Right forelimb (tissue), 1 donor: ENCODE measurements around the gene THSD4.

ENCODE experiments used
- DNase-seq: peaks from one replicate; pipeline ENCODE4 v3.0.0-alpha.2; 2018

THSD4 gene

DNA sequence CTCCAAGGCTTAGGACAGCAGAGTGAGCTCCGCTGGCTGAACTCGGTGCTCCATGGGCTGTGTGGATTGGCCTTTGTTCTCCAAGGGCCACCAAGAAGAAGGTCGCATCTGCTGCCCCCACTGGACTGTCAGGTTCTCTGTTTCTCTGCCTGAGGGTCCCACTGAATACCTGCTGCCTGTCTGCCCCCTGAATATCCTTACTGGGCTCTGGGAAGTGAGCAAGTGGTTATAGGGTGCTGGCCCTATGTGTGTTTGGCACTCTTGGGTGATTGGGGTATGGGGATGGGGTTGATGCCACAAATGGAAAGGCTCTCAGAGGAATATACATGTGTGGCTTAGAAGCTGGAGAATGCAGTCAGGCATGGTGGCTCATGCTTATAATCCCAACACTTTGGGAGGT is 82.3 kb downstream of the THSD4 start:
- peak; percentile 9 for DNase-seq

DNA sequence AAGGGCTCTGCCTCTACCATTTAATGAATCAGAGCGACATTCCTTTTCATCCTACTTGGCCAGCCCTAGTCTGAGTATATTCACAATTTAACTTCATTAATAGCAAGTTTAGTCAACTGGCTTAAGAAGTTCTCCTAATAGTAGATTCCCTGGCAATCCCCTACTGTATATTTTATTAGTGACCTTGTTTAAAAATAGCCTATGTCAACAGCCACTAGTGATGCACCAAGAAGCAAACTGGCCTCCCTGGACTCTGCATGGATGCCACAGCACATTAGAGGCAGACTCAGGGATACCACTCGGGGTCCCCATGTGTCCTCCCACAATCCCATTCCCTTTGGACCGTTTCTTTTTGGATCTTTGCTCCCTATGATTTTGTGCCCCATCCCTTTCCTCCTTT is 83.6 kb downstream of the THSD4 start:
- no peak for DNase-seq

DNA sequence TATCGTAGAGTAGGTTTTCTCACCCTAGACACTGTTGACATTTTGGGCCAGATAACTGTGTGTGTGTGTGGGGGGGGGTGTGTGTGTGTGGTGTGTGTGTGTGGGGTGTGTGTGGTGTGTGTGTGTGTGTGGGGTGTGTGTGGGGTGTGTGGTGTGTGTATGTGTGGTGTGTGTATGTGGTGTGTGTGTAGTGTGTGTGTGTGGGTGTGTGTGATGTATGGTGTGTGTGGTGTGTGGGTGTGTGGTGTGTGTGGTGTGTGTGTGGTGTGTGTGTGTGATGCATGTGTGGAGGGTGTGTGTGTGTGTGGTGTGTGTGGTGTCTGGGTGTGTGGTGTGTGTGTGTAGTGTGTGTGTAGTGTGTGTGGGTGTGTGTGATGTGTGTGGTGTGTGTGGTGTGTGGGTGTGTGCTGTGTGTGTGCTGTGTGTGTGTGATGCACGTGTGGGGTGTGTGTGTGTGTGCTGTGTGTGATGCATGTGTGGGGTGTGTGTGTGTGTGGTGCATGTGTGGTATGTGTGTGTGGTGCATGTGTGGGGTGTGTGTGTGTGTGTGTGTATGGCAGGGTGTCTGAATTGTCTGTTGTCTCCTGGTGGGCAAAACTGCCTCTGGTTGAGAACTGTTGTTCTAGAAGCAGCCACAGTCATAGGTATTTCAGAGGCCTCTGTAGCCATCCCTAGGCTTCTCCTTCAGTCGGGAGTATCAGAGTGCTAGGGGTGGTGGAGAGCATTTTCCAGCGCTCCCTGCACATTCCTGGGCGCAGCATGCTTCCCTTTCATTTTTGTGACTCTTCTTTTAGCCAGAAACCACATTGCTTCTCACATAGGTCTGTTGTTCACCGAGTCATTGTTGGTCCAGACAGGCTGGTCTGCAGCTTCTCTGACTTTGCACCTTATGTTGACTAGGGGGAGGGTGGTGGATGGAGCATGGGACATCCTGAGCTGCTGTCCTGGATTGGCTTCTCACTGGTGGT is 84.4 kb downstream of the THSD4 start:
- DNase-seq, result no peak

DNA sequence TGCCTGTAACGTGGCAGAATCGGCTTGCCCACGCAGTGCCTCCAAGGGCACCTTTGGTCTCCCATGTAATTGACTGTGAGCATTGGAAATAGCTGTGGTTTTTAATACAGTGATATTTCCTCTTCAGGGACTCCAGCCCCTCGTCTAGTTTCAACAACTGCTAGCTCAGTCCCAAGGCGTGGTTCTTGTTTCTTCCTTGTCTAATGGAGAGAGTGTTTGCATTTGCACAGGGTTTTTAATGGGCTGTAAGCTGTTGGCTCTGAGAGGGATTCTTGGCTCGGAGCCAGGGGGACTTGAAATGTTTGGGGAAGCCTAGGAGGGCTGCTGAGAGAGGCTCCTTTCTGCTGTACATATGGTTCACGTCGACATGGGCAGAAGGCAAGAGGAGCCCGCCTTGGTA is 86.2 kb downstream of the THSD4 start:
- peak; percentile 81 for DNase-seq

DNA sequence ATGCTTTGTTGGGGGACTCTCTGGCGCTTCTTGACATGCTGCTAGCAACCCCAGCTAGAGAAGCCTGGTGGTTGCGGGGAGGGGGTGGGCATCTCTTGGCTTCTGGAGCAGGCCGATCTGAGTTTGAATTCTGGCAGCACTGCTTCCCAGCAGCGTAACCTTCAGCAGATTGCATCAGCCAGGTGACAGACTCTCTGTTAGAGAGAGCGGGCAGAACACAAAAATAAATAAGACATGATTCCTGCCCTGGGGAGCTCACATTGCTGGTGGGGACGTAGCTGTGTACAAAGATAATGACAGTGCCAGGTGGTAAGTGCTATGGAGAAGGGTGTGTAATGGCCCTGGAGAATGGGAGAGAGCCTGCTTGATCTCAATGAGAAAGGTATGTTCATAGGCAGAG is 87.4 kb downstream of the THSD4 start:
- no peak for DNase-seq

DNA sequence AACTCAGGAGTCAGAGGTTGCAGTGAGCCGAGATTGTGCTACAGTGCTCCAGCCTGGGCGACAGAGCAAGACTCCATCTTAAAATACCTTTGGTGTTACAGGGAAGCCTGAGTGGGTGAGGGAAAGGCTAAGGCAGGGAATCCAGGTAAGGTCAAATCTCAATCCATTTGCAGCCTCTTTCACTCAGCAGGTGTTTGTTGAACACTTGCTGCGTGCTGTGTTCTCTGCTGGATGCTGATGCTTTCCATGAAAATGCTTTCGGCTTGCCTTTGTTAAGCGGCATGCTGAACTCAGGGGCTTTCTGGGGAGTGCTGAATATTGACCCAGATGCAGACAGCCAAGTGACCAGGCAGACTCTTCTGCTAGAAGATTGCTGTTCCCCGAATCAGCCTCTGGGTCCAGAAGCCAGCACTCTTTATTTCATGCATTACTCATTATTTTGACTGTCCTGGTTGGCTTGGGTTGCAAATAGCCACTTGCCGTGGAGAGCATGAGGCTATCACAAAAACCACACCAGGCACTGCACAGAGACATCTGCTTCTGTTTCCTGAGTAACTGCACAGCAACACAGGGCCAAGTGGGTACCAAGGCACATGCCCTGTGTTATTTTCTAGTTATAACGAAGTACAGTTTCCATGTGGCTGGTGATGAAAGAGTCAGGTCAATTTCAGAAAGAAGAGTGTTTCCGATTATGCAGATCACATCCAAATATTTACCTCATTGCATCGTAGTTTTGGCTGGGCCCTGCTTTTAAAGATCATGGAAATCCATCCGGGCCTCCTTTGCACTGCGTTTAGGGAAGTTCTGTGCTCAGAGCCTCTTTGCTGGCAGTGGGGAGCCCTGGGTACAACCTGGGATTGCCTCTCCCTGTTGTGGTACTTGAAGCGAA is 88.6 kb downstream of the THSD4 start:
- DNase-seq, result no peak

DNA sequence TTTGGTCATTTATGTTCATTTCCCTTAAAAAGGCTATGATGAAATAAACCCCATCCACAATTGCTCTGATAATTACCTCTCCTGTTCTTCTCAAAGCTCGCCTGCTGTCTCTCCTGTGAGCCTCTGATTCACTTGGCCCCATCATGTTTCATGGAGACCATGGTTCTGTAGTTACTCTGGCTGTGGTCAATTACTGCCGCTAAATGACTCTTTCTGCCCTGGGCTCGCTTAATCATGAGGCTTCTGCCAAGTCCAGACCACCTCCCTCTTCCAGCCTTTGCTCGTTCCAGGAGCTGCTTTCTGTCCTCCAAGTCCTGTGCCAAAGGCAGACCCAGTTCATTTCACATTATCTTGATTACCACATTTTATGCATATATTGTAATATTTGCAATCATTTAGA is 91.9 kb downstream of the THSD4 start:
- DNase-seq, result no peak

DNA sequence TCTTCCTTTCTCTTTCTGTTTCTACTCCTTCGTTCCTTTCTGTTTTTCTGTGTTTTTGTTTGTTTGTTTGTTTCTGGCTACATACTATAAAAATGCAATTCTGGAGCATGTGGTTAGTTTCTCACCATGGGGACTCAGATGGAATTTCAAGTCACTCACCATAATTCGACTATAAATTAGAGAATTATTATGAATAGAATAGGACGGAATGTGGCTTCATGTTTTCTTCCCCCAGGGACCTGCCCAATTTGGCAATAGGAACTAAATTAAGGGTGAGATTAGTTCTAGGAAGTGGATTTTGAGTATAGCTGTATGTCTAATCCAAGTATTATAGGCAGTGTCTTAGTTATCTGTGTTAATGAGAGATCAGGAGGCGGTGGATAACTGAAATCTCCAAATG is 96.9 kb downstream of the THSD4 start:
- DNase-seq, result no peak

DNA sequence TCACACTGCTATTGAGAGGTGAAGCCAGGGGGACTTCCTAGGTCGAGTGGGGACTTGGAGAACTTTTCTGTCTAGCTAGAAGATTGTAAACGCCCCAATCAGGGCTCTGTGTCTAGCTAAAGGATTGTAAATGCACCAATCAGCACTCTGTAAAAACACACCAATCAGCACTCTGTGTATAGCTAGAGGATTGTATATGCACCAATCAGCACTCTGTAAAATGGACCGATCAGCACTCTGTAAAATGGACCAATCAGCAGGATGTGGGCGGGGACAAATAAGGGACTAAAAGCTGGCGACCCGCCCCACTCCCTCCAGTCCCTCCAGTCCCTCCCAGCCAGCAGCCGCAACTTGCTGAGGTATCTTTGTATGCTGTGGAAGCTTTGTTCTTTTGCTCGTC is 98.7 kb downstream of the THSD4 start:
- peak; percentile 4 for DNase-seq

DNA sequence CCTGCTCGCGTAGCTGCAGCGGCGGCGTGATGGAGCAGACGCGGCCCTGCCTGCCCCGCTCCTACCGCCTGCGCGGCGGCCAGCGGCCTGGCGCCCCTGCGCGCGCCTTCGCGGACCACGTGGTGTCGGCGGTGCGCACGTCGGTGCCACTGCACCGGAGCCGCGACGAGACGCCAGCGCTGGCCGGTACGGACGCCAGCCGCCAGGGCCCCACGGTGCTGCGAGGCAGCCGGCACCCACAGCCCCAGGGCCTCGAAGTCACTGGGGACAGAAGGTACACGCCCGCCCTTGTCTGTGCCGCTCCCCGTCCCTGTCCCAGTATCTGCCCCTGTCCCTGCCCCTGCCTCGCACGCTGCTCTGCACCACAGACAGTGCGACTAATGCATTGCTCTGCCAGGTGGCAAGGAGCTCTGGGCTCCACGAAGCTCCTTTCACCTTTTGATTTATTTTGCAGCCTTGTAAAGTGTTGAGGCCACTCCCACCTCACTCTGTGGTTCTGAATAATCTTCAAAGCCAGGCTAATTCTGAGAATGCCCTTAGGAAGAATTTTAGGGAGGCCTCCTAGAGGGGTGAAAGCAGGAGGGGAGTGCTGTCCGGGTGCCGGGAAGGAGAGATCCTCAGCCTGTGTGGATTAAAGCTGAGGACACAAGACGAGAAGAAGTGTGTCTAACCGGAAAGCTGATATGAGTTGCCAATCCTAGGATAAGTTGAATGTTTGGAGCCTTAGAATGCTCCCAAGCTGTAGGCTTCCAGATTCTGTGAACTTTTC is 100.0 kb downstream of the THSD4 start:
- no peak for DNase-seq

DNA sequence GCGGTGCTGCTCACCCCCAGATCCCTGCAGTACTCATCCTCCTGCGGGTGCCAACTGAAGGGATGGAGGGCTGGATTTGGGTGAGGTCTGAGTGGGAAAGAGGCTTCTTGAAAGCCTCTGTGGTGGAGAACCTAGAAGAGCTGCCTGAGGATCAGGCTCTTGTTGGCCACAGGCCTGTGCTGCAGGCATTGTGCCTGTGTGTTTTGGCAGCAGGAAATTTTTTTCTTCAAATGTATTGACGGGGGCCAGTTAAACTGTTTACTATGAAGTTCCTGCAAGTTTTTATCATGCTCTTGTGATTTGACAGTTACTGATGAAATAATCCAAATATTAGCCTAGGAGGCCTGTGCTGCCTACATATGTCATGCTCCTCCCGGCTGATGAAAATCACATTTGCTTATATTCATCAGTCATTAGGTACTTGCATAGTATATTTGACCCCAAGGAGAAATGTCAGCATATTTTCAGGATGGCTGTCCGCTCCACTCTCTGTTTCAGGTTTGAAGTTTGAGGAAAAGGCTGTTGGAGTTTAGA is 103.1 kb downstream of the THSD4 start:
- peak; percentile 41 for DNase-seq

DNA sequence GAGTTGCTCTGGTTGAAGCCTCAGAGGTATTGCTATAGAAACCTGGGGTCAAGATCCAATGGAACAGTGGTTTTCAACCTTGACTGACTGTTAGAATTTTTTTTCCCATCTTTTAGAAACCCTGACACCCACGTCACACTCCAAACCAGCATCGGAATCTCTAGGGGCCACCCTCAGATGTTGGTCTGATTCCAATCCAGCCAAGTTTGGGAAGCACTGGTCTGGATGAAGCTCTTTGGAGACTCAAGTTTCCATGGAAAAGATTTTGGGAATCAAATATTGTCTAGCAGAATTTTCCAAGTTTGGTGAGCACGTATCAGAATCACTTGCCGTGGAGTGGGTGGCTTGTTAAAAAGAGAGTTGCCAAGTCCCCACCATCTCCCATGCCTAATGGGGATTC is 103.8 kb downstream of the THSD4 start:
- no peak for DNase-seq

DNA sequence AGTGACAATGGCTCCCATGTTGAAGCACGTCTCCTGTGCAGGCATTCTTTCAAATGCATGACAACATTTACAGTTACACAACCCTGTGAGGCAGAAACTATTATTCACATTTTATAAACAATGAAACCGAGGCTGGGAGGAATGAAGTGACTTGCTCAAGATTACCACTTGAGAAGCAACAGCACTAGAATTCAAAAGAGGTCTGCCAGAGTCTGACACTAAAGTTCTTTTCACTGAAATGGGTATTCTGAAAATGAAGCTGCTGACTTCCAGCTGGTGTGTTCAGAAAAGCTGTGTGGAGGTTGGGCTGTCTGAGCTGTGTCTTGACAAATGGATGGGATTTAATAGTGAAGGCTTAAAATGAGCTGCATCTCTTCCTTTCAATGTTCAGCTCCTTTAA is 104.4 kb downstream of the THSD4 start:
- DNase-seq, result no peak

DNA sequence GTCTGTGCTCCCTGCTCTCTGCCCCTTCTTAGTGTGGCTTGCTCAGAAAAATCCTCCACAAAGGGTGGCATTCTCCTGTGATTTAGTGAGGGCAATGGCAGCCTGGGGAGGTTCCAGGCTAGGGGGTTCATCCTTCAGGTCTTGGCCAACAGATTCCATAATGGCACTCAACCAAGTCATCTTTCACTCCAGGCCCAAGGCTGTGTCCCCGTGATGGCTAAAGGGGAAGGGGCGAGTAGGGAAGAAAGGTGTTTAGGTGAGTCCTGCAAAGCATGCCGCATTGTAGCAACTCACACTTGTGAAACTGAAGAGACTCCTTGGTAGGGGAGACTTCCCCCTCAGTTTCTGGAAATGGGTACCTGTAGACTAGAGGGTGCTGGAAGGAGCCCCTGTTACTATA is 105.6 kb downstream of the THSD4 start:
- peak; percentile 7 for DNase-seq

DNA sequence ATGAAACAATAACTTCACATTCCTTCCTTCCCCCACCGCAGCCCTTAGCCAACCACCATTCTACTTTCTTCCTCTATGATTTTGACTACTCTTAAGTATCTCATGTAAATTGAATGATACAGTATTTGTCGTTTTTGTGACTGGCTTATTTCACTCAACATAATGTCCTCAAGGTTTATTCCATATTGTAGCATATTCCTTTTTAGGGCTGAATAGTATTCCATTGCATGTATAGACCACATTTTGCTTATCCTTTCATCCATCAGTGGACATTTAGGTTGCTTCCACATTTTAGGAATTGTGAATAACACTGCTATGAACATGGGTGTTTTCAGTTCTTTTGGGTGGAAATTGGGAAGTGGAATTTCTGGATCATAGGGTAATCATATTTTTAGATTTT is 106.1 kb downstream of the THSD4 start:
- DNase-seq, result no peak

DNA sequence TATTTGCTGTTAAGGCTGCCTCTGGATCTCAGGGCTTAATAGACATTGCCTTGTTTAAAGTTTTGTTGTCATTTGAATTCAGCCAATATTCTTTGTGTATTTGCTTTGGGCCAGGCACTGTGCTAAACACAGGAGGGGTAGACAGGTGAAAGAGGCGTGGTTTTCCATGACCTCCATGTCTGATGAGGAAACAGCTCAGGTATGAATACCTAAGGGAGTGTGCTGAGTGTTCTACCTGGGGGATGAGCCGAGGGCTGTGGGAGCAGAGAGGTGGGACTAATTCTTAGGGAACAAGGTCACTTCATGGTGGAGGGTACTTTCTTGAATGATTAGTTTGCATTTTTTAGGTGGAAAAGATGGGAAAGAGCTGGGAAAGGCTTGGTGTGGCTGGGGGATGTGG is 108.2 kb downstream of the THSD4 start:
- DNase-seq, result no peak

DNA sequence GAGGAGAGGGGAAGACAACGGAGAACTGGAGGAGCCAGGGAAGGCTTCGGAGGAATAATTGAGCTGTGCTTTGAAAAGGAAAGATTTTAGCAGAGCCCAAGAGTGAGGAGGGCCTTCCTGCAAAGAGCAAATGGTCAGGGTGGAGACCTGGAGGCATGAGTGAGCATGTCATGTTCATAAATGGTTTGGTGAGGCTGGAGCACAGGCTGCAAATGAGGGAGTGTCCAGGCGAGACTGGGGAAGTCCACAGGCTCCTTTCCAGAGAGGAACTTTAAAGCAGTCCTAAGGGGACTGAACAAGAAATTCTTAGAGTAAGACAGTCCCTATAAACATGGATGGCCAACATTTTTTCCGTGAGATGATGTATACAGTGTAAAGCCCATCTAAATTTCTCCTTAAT is 108.8 kb downstream of the THSD4 start:
- no peak for DNase-seq

DNA sequence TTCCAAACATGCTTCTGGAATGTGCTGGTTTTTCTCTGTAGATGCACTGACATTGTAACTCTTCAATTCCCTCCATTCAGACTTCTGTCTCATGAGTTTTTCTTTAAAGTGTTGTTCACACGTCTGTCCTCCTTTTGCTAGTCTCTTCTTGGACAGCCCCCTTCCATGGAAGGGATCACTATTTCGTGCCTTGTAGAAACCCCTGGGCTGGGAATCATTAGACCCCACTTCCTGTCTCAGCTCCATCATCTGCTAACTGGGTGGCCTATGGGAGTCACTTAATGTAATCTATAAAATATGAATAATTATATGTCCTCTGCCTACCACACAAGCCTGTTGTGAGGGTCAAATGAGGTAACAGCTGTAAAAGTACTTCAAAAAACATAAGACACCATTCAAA is 110.6 kb downstream of the THSD4 start:
- DNase-seq, result no peak

DNA sequence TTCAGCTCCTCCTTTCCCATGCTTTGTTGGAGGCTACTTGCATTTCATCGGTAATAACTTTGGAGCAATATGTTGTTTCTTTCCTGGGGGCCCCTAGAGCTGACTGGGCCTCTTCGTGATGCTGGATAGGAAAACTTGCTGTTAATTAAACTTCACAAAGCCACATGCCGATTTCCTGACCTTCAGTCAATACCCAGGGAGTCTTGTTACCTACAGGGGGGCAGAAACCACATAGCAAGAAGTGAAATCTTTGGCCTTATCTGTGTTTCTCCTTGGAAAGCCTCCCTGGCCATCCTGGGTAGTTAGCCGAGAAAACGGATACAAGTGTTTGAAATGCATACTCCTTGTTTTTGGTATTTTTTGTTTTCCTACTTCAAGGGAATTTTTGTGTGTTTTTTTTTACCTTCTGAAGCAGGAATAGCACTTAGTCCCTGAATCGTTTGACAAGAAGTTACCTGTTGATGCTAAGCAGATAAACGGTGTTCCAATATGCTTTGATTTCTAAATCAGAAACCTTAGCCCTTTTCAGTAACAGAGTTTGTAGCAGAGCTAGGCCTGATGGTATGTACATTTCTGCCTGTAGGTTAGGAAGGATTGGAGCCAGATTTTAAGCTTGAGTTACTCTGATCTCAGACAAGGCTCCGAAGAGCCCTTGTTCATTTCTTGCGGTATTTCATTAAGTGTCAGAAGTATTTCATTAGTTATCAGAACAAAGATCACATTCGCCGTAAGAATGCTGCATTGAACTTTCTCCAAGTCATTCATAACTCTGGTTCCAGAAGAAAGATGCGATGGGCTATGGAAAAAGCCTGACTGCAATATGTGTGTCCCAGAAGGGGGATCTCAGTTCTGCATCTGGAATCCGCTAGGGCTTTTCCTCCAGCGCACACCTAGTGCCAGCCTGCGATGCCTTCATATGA is 111.5 kb downstream of the THSD4 start:
- no peak for DNase-seq

DNA sequence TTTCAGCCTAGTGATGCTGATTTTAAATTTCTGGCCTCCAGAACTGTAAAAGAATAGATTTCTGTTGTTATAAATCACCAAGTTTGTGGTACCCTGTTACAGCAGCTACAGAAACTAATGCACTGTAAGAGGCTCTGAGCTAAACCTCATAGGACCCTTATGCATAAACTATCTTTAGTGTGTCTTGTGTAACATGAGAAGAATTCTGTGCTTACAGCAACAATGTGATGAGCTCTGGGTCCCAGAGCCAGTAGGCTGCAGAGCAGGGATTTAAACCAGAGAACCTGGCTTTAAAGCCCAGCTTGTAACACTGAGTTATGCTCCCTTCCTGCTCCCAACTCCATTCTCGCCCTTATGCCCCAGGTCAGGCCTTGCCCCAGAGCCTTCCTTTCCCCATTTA is 113.1 kb downstream of the THSD4 start:
- no peak for DNase-seq

DNA sequence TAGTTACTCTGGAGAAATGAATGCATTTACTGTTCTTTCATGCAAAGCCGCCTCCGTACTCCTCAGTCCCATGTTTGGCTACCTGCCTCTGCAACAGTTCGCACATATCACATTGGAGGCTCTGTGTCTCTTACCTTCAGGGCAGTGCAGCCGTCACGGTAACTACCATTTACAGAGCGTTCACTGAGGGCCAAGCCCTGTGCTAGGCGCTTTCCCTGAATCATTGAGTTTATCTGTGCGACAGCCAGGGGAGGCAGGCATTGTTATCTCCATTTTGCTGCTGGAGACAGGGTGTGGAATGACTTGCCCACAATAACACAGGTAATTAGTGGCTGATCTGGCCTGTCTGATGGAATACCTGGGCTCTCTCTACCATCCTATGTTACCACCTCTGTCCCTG is 115.0 kb downstream of the THSD4 start:
- no peak for DNase-seq

DNA sequence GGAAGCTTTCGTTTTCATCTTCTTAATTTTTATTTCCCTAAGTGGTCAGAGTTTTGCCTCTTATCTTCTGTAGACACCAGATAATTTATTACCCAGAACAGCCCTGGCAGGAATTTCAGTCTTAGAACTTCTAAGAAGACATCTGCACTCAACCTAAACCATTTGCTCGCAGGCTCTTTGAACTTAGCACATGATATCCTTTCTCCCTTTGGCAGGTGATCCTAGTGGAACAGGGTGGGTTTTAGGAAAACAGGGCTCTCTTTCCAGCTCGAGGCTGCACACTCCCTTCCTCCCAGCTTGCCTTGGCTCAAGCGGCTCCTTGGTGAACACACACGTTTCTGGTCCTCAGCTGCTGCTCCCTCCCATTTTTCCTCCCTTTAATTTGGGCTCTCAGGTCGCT is 116.5 kb downstream of the THSD4 start:
- no peak for DNase-seq
